Left colon (tissue), 2 donors: Measurements from ENCODE around the gene FNTB. TPM values are rescaled to one million over a fixed set of nuclear protein-coding genes. Genes with fewer than 3 reads are reported as not detected.
"Not testable (repeated sequence)": the region's sequence is repeated elsewhere in the genome, so short reads cannot be mapped to it uniquely, and the experiment has no call there.

ENCODE experiments used
- ATAC-seq: fragments of 200-7000 bp; cut with Tn5 transposase; one replicate; pipeline ENCODE4 v1.9.1; 2020; ENCODE audit warnings: mild to moderate bottlenecking, moderate library complexity
- DNase-seq, 2 donors: peaks; one replicate each; pipeline ENCODE4 v3.0.0-alpha.2; 2020
- intact Hi-C, 2 donors: fragments of 100-400 bp; cut with DNase I in 1 of 2; cut with micrococcal nuclease in 1 of 2; formaldehyde crosslinking; loops; one replicate each; pipeline versions ENCODE4 v1.11.2 to v1.14.0; 2022; cut with DNase I, micrococcal nuclease
- total RNA-seq, 2 donors: library from RNA; stranded (reverse); fragmentation: NEBNext Ultra II Directional; extraction: Animal tissue kit (Norgen Biotek cat#: 25700); gene quantifications; one replicate each; pipeline ENCODE4 v1.2.1, GENCODE V29; 2021
- donor health status: DM: no; HTN: no; CAD: no.
- donor health status: DM: yes; HTN: yes; CAD: no.

Gene FNTB
- total RNA-seq, 2 donors from 2014 or later, result 11.0 to 14.2 TPM

DNA sequence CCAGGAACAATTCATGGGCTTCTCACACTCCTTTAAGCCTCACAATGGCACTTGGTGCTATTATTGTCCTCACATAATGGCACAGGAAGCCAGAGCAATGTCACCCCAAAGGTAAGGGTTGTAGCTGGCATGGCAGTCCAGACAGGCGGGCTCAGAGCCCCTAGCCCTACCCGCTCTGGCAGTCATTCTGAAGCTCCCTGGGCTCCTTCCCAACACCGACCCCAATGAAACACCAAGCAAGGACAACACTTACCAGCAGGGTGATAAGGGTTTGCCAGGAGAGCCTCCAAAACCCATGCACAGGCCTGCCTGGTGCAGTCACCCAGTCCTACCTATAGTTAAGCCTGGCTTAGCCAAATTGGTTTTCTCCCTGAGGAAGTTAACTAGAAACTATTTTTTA lies 84.8 kb downstream of the FNTB start:
- intact Hi-C loops, result no loop called here
- DNase-seq (no peak), ATAC-seq (no peak)

DNA sequence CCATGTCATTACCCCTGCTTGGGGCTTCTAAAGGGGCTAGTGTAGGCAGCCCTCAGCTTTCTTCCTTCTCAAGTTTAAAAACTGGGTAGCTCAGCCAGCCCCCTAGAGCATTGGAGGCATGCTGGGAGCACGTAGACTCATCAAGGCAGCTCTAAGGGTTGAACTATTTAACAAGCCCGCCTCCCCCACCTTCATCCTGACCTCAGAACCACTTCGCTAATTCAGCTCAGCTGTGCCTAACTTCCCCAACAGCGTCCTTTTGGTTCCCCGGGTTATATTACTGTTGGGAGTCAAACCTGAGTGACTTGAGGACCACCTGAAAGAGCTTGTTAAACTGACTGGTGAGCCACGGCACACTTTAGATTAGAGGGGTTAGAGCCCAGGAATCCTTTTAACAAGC lies 85.6 kb downstream of the FNTB start:
- ATAC-seq, result no peak
- intact Hi-C loops, result no loop called here
- DNase-seq, result no peak

GRCh38 chr14:65072937-65073336 lies 86.2 kb downstream of the FNTB start:
- intact Hi-C loops, result no loop called here
- DNase-seq (no peak), ATAC-seq (peak; percentile 36)

DNA sequence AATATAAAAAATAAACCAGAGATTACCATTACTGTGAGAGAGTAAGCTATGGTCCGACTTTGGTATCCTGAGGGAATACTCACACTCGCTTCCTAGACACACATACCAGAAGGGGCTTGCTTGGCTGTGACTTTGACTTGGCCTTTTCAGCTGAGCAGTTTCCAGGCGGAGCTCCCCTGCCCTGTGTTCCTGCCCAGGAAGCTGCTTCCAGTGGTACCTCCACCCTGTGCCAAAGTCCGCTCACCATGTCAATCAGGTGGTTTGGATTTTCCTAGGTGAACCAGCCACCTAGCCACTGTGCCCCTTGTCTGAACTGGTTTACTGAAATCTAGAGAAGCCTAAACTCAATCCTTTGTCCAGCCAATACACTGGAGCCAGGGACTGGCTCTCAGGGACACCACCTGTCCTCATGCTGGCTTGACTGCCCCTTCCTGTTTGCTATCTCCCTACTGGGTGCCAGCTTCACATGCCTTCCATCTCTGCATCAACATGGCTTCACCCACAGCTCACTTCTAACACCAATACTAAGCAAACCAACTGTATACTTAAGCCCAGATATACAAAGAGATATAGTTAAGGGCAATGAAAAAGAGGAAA lies 87.0 kb downstream of the FNTB start:
- intact Hi-C loops, result no loop called here
- DNase-seq, result peak; percentile 81 to 86
- peak; percentile 78 for ATAC-seq

DNA sequence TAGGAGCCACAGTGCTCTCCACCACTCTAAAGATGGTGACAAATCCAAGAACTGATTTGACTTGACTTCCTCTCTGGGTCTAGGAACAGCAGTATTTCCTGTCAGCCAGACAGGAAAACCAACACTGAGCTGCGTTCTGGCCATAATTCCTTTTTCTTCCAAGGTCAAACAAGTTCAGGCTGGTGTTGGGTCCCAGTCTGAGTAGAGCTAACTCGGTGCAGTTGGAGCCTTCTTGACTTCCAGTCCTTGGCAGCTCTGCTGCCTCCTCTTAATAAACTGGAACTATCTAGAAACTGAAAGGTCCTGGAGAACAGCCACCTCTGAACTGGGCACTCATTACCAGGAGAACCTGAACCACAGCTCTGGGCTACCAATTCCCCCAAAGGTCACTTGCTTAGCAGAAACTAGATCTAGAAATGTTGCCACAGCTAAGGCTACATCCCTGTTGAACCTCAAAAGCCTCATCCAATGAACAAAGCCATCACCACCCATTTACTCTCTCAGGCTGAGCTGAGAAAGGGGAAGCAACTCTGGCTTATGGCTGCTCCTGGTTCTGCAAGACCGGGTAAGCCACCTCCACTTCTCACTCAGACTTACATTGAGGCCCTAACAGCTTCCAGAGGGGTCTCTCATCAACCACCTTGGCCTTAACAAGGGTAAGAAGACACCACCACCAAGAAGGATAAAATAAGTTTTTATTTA lies 87.9 kb downstream of the FNTB start:
- DNase-seq (no peak), ATAC-seq (no peak)
- intact Hi-C loops, result no loop called here

DNA sequence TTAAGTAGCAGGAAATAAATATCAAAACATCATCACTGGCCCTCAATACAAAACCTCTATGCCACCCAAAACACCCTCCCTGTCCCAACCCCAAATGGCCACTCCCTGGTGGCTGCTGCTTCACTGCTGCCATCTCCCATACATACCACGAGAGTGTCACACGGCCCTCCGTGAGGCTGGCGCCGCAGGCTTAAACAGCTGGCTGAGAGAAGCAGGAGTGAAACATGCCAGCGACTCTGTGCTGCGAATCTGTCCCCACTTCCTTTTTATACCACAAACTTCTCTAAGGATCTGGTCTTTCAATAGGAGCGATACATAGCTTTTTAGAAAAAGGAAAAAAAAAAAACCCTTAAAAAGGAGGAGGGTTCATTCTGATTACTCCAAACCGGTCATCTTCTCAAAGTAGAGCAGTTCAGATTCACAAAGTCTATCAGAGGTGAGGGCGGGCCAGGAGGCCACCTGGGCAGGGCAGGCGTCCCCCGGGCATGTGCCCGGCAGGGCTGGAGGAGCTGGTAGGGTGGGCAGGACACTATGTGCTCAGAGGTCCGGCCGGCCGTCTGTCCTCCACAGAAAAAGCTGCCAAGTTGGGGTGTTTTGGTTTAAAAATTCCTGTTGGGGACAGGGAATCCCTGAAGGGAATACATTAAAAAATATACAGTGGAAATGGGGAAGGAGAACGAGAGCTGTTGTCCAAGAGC lies 89.1 kb downstream of the FNTB start:
- intact Hi-C loops, result no loop called here
- ATAC-seq (no peak), DNase-seq (no peak)

DNA sequence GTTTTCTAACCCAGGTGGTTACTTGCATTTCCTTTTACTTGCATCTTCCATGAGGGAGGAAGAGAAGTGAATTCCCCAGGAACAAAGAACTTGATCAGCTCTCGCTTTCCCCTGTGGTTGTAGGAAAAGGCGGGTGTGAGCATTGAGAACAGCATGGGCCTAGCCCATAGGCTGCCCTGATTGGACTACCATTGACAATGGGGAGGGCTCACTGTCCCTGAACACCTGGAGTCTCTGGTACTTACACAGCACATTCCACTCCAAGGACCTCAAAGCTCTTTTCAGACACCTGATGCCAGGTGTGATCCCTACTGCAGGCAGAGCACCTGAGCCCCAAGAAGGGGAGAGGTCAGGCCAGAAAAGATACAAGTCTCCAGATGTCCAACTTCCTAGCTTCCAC lies 90.6 kb downstream of the FNTB start:
- intact Hi-C loops, result no loop called here
- DNase-seq (no peak), ATAC-seq (no peak)

DNA sequence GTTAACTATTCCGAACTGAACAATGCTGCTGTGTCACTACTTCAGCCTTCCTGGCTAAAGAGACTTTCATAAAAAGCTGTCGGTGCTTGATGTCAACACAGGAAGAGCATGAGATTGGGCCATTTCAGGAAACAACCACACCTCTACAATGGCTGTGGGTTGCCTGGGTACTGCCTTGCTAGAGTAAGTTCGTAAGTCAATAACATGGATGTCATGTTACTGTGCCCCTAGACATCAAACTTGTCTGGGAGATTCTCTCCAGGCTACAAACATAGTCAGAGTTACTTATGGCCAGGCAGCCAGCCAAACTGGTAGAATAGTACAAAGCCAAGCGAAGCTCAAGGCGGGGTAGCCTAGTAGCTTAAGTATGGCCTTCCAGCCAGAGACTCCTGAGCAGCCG lies 92.5 kb downstream of the FNTB start:
- ATAC-seq (no peak), DNase-seq (no peak)
- intact Hi-C loops, result no loop called here

GRCh38 chr14:65079768-65080167 lies 93.1 kb downstream of the FNTB start:
- DNase-seq (no peak), ATAC-seq (no peak)
- intact Hi-C loops, result no loop called here

GRCh38 chr14:65080960-65081747 lies 94.5 kb downstream of the FNTB start:
- intact Hi-C loops, result no loop called here
- peak; percentile 98 for ATAC-seq

GRCh38 chr14:65082930-65083329 lies 96.2 kb downstream of the FNTB start:
- DNase-seq (no peak), ATAC-seq (no peak)
- intact Hi-C loops, result no loop called here

More at GRCh38 chr14:65080960-65081747, 94.5 kb downstream of the FNTB start:
- peak; percentile 87 to 88 for DNase-seq

GRCh38 chr14:65084554-65085505 lies 98.1 kb downstream of the FNTB start:
- intact Hi-C loops, result no loop called here
- ATAC-seq, result no peak

GRCh38 chr14:65086686-65087085 lies 100.0 kb downstream of the FNTB start:
- DNase-seq, intact Hi-C loops, ATAC-seq: not testable (repeated sequence)

More at GRCh38 chr14:65084554-65085505, 98.1 kb downstream of the FNTB start:
- DNase-seq, result no peak

DNA sequence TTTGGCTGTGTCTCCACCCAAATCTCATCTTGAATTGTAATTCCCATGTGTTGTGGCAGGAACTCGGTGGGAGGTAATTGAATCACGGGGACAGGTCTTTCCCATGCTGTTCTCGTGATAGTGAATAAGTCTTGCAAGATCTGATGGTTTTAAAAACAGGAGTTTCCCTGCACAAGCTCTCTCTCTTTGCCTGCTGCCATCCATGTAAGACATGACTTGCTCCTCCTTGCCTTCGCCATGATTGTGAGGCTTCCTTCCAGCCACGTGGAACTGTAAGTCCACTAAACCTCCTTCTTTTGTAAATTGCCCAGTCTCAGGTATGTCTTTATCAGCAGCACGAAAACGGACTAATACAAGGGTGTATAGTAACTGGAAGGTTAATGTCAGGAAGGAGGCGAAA lies 101.1 kb downstream of the FNTB start:
- intact Hi-C loops, DNase-seq, ATAC-seq: not testable (repeated sequence)

- intact Hi-C loops, result no loop called here
- ATAC-seq, result peak; percentile 57
- no peak for DNase-seq
These were observed 105.7 kb downstream of the FNTB start for GRCh38 chr14:65092349-65092748.

- DNase-seq (peak; percentile 43 to 69), ATAC-seq (peak; percentile 79)
- intact Hi-C loops, result no loop called here
These were observed 109.0 kb downstream of the FNTB start for GRCh38 chr14:65095633-65096205.

- DNase-seq (no peak), ATAC-seq (no peak)
- intact Hi-C loops, result no loop called here
These were observed 109.8 kb downstream of the FNTB start for GRCh38 chr14:65096323-65097089.
